A673 (cell line): ENCODE data around the gene GRIPAP1. TPM values are rescaled to one million over a fixed set of nuclear protein-coding genes. Genes with fewer than 3 reads are reported as not detected.

Experiments used
- BruUV-seq: library from RNA; stranded (reverse); fragments of 400-500 nt; replicated peaks from 2 replicates; lab custom pipeline; 2021; lab: Mats Ljungman, UMichigan
- CTCF ChIA-PET: fragments of 300-600 bp; sonication (Branson Sonifier 250); formaldehyde crosslinking; loops from one replicate; lab custom pipeline; 2022; ENCODE audit warnings: antibody characterized with exemption; lab: Charles Lee
- POLR2A ChIA-PET: fragments of 300-600 bp; sonication (Branson Sonifier 250); formaldehyde crosslinking; loops from one replicate; lab custom pipeline; 2022; ENCODE audit warnings: antibody characterized with exemption; ENCODE audit not compliant: low non-redundant PET; lab: Charles Lee
- DNase-seq: peaks from one replicate; pipeline ENCODE4 v3.0.0-alpha.2; 2015; ENCODE audit warnings: low spot score
- H3K27ac ChIP-seq: fragments of 200-600 bp; sonication (generic); 2 replicates; pipeline ENCODE4 v1.5.1; 2016; ENCODE audit warnings: mixed run types, low read depth, mild to moderate bottlenecking, mixed read lengths, antibody characterized with exemption, low read length; ENCODE audit not compliant: poor library complexity, severe bottlenecking
- H3K27me3 ChIP-seq: fragments of 200-600 bp; sonication (generic); replicated peaks from 2 replicates; pipeline ENCODE4 v1.6.1; 2017; ENCODE audit warnings: mixed run types, low read depth, mild to moderate bottlenecking, mixed read lengths, antibody characterized with exemption, low read length; ENCODE audit not compliant: insufficient read depth, poor library complexity
- H3K36me3 ChIP-seq: fragments of 200-600 bp; sonication (generic); 2 replicates; pipeline ENCODE4 v1.6.1; 2016; ENCODE audit warnings: mixed run types, mild to moderate bottlenecking, mixed read lengths, antibody characterized with exemption, low read length; ENCODE audit not compliant: insufficient read depth, poor library complexity, severe bottlenecking
- H3K4me1 ChIP-seq: fragments of 200-600 bp; sonication (generic); 2 replicates; pipeline ENCODE4 v1.6.1; 2017; ENCODE audit warnings: mixed run types, mild to moderate bottlenecking, mixed read lengths, antibody characterized with exemption, low read length; ENCODE audit not compliant: insufficient read depth, poor library complexity, severe bottlenecking
- H3K4me3 ChIP-seq: fragments of 200-600 bp; sonication (generic); 2 replicates; pipeline ENCODE4 v1.5.1; 2016; ENCODE audit warnings: low read depth, mixed run types, mild to moderate bottlenecking, mixed read lengths, low read length; ENCODE audit not compliant: poor library complexity, severe bottlenecking
- H3K9me3 ChIP-seq: fragments of 200-600 bp; sonication (generic); 2 replicates; pipeline ENCODE4 v1.6.1; 2016; ENCODE audit warnings: mixed run types, low read depth, mild to moderate bottlenecking, mixed read lengths, antibody characterized with exemption, low read length; ENCODE audit not compliant: poor library complexity, severe bottlenecking
- EZH2 ChIP-seq: fragments of 200-600 bp; sonication (generic); IDR thresholded peaks from 2 replicates; pipeline ENCODE4 v1.6.1; 2017; ENCODE audit warnings: borderline replicate concordance, low read depth, mild to moderate bottlenecking, mixed read lengths, antibody characterized with exemption, low read length; ENCODE audit not compliant: poor library complexity, severe bottlenecking
- intact Hi-C: fragments of 100-400 bp; cut with micrococcal nuclease; formaldehyde crosslinking; loops from one replicate; pipeline ENCODE4 v1.10.0; 2022; ENCODE audit not compliant: unreplicated experiment
- total RNA-seq: library from RNA; stranded (reverse); gene quantifications from 2 replicates; pipeline ENCODE4 v1.2.3, GENCODE V29; 2021
- TF ChIP-seq, protein P1 (sequence below): fragments of 300-800, 200-600 bp; sonication (generic); conservative IDR thresholded peaks from 2 replicates; pipeline ENCODE4 v1.5.1; 2017; ENCODE audit warnings: low read depth, mild to moderate bottlenecking, antibody characterized with exemption, low read length, moderate library complexity, mixed read lengths

Gene GRIPAP1
- total RNA-seq, 1 experiment from 2014 or later: 64.0 TPM

DNA sequence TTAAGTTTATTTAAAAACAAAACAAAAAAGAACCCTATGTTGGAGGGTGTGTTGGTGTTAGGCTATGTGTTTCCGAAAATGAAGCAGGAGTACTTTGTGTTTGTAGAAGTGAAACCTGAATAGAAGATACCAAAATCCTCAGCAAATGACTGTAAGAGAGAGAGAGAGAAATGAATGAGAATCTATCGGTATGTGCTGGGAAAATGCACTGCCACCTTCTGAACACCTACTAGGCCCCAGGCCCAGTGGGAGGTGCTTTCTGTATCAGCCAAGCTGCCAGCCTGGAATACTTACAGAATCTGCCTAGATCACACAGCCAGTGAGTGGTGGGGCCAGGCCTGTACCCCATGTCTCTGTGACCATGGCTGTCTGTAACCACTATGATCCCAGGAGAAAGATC lies 68.3 kb downstream of the GRIPAP1 start:
- Histone ChIP-seq H3K4me1 (no peaks in the 10 kb centered on the region), H3K36me3 (peaks cover 17% of the 10 kb centered on the region), H3K27ac (no peak overlapping the region), H3K9me3 (no peaks in the 10 kb centered on the region), H3K4me3 (no peak overlapping the region), H3K27me3 (no peaks in the 10 kb centered on the region)
- BruUV-seq: no TSS peak
- POLR2A ChIA-PET: no interaction called here
- TF ChIP-seq, protein P1, sequence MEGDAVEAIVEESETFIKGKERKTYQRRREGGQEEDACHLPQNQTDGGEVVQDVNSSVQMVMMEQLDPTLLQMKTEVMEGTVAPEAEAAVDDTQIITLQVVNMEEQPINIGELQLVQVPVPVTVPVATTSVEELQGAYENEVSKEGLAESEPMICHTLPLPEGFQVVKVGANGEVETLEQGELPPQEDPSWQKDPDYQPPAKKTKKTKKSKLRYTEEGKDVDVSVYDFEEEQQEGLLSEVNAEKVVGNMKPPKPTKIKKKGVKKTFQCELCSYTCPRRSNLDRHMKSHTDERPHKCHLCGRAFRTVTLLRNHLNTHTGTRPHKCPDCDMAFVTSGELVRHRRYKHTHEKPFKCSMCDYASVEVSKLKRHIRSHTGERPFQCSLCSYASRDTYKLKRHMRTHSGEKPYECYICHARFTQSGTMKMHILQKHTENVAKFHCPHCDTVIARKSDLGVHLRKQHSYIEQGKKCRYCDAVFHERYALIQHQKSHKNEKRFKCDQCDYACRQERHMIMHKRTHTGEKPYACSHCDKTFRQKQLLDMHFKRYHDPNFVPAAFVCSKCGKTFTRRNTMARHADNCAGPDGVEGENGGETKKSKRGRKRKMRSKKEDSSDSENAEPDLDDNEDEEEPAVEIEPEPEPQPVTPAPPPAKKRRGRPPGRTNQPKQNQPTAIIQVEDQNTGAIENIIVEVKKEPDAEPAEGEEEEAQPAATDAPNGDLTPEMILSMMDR: no peak
- TF ChIP-seq EZH2: no peak
- intact Hi-C loops: no loop called here
- no peak for DNase-seq
- CTCF ChIA-PET: no interaction called here

DNA sequence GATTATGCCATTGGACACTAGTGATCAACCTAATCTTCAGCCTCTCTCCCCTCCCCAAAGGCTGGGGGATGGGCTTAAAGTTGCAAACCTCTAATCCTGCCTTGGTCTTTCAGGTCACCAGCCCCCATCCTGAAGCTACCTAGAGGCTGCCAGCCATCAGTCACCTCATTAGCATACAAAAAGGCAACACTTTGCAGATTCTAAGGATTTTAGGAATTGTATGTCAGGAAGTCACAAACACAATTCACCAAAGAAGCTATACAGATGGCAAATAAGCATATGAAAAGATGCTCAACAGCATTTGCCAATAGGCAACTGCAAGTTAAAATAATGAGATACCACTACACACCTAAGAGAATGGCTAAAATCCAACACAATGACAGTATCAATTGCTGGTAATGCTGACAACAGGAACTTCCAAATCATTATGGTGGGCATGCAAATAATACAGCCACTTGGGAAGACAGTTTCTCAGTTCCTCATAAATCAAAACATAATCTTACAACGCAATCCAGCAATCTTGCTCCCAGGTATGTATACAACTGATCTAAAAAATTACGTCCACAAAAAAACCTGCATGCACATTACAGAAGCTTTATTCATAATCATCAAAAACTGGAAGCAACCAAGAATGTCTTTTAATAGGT lies 74.2 kb downstream of the GRIPAP1 start:
- POLR2A ChIA-PET: no interaction called here
- BruUV-seq: no TSS peak
- intact Hi-C loops: no loop called here

DNA sequence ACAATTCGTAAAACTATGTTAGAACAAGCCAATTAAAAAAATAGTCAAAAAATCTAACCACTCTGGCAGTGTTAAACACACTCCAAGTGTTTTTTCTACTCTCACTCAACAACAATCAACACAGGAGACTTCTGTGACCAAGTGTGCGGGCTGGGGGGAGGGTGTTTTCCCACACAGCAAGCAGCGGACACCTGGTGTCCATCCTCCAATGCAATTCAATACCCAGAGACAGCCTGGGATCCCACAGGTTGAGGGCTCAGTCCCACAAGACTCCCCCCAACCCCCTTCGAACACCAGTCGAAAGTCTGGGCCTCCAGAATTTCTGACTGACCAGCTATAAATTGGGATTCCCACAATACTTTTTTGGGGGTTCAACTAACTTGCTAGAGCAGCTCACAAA lies 74.9 kb downstream of the GRIPAP1 start:
- no peaks in the 10 kb centered on the region for H3K27me3 ChIP-seq
- TF ChIP-seq, protein P1: no peak
- TF ChIP-seq EZH2: no peak
- H3K4me1 ChIP-seq: no peaks in the 10 kb centered on the region
- POLR2A ChIA-PET: no interaction called here
- no peak for DNase-seq
- intact Hi-C loops: no loop called here
- H3K36me3 ChIP-seq: peaks cover 5% of the 10 kb centered on the region
- CTCF ChIA-PET: no interaction called here
- no peak overlapping the region for H3K4me3 ChIP-seq
- no peak overlapping the region for H3K27ac ChIP-seq
- BruUV-seq: no TSS peak
- no peaks in the 10 kb centered on the region for H3K9me3 ChIP-seq

More for the DNA sequence above, 74.2 kb downstream of the GRIPAP1 start:
- CTCF ChIA-PET: no interaction called here
- Histone ChIP-seq H3K27ac (no peak overlapping the region), H3K9me3 (no peaks in the 10 kb centered on the region), H3K27me3 (no peaks in the 10 kb centered on the region), H3K4me3 (no peak overlapping the region), H3K4me1 (no peaks in the 10 kb centered on the region), H3K36me3 (peaks cover 5% of the 10 kb centered on the region)
- no peak for TF ChIP-seq EZH2
- TF ChIP-seq, protein P1: no peak
- no peak for DNase-seq
